Fibroblast of gingiva (primary cell): ENCODE results near the gene SCUBE1.
A peak's percentile ranks its signal among the peaks of the same experiment; 100 is the strongest.

Experiments
- DNase-seq: peaks from one replicate; pipeline ENCODE4 v3.0.0-alpha.2; 2011; ENCODE audit warnings: low read depth

The SCUBE1 gene

DNA sequence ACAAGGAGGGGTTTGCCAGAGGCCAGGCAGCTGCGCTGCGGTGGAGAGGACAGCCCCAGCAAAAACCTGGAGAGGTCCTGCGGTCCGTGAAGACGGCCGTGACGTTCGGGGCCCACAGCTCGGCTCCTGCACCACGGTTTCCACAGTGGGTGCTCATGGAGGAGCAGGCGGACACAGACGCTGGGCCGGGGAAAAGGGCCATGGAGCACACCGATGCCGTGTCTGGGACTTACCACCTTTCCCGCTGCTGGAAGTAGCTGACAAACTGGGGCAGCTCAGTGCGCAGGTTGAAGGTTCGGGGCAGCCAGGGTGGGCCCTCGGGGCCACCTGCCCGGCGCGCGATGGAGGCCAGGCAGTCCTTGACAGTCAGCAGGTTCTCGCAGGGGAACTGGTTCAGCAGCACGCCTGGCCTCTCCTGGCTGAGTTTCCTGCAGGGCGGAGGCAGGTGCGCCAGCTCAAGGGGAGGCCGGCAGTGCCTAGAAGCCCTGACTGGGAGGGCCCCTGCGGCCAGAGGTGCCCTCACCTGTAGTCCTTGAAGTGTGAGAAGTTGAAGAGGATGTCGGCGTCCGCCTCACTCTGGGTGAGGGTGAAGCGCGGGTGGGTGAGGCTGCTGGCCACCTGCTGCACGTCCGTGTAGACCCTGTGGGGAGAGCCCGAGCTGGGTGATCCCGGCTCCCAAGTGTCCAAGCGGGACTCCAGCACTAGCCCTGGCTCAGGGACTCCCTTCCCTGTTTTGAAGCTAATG is 169.0 kb downstream of the SCUBE1 start:
- no peak for DNase-seq

DNA sequence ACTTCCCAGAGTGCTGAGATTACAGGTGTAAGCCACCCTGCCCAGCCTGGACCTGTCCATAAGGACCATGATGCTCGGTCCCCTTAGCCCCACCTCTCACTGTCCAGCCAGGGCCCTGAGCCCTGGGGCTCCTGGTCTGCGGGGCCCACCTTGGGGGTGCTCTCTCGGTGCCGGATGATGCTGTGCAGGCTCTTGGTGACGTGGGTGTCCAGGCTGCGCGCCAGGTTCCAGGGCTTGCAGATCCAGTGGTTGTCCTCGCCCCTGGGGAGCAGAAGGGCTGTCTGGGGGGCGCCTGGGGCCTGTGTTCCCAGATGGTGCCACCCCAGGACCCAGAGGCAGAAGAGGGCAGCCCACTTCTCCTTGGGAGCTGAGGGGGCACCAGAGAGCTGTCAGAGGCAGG is 169.6 kb downstream of the SCUBE1 start:
- DNase-seq, result no peak

DNA sequence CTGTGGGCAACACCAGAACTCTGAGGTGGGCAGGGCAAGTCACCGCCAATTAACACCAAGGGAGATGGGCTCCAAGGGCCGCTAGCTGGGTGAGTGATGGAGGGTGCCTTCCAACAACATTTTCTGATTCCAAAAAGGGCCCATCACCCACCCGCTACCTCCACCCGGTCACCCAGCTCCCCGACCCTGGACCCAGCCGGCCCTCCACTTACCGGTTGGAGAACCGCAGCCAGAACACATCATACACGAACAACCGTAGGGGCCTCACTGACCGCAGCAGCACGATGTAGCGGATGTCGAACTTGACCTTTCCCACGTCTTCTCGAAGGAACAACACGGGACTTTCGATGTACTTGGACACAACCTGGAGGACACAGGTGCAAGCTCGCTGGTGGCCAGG is 171.0 kb downstream of the SCUBE1 start:
- DNase-seq, result no peak

DNA sequence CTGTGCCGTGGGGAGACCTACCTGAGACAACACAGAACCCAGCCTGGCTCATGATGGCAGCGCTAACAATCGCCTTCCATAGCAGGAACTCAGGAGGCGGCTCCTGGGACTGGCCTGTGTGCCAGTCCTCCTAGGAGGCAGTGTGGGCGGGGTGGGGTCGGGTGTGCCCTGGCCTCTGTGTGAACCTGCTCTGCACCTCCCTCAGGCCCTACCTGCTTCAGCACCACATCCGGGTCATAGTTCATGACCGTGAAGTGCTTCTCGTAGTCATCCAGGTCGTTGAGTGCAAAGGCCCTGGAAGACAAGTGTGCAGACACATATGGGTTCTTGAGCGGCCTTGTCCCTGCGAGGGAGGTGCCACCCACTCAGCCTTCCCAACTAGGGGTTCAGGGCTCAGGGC is 171.6 kb downstream of the SCUBE1 start:
- DNase-seq, result no peak

- DNase-seq, result no peak
These were observed 172.1 kb downstream of the SCUBE1 start for GRCh38 chr22:43171019-43171491.

- no peak for DNase-seq
These were observed 173.1 kb downstream of the SCUBE1 start for GRCh38 chr22:43170131-43170480.

GRCh38 chr22:43169310-43170130 is 173.7 kb downstream of the SCUBE1 start:
- no peak for DNase-seq

- peak; percentile 60 for DNase-seq
These were observed 174.5 kb downstream of the SCUBE1 start for GRCh38 chr22:43168471-43169309.

DNA sequence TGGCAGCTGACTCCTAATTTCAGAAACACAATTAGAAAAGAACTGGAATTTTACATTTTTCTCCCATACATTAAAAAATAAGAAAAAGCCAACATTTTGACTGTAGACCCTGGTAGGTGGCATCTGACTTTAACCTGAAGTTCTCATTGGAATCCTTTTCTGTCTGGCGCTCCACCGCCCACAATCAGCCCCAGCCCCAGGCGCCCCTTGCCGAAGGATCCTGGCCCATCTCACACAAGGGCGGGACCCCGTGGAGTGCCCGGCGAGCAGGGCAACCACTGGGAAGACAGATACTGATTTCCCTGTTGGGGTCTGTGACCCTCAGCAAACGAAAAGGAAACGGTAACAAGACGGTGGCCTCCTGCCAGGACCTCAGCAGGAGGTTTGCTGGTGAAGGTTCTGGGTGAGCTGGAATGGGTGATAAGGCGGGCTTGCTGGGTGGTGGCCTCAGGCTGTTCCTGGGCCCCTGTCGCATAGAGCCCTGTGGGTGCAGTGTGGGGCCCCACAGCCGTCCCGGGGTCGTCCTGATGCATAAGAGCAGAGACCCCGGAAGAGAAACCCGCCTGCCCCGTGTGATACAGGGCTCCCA is 176.1 kb downstream of the SCUBE1 start:
- DNase-seq, result no peak

- DNase-seq, result no peak
These were observed 176.8 kb downstream of the SCUBE1 start for GRCh38 chr22:43166132-43166930.

DNA sequence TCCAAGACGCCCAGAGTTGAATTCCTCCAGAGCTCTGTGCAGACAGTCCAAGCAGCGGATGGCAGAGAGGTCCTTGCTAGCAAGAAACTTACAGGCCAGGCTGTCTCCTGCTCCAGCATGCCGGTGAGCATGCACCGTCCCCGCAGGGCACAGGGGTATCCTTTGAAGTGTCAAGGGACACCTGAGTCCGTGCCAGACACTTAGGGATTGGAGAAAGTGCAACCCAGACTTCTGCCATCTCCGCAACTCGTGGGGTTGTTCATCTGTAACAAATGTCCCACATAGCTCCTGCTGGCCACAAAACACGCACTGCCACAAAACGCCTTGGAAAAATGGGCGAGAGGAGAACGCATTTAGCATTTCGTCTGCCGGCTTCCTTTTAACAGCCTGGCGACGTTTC is 178.5 kb downstream of the SCUBE1 start:
- DNase-seq, result no peak

DNA sequence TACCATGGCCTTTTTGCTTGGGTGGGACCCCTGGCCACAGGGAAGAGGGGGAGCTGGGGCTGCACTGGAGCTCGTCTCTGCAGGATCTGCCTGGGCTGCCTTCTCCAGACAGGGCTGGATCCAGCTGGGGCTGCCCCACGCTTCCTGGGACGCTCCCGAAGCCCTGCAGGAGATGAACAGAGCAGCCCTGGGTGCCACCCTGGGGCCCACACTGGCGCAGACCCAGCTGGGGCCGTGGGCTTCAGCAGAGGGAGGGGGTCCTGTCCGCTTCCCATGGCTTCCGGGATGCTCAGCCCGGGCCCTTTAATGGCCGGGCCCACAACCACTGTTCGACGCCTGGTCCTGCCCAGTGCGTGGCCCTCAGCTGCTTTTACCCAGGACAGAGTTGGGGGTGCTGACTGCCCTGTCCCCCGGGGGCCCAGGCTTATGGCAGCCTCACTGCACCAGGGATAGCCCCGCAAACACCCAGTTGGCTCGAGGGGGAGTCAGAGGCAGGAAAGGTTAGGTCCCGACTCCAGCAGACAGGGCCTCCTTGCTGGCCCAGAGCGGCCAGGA is 179.9 kb downstream of the SCUBE1 start:
- no peak for DNase-seq

- DNase-seq, result no peak
These were observed 180.6 kb downstream of the SCUBE1 start for GRCh38 chr22:43162412-43163150.

- no peak for DNase-seq
These were observed 182.6 kb downstream of the SCUBE1 start for GRCh38 chr22:43160497-43161126.

- no peak for DNase-seq
These were observed 183.5 kb downstream of the SCUBE1 start for GRCh38 chr22:43159484-43160178.

DNA sequence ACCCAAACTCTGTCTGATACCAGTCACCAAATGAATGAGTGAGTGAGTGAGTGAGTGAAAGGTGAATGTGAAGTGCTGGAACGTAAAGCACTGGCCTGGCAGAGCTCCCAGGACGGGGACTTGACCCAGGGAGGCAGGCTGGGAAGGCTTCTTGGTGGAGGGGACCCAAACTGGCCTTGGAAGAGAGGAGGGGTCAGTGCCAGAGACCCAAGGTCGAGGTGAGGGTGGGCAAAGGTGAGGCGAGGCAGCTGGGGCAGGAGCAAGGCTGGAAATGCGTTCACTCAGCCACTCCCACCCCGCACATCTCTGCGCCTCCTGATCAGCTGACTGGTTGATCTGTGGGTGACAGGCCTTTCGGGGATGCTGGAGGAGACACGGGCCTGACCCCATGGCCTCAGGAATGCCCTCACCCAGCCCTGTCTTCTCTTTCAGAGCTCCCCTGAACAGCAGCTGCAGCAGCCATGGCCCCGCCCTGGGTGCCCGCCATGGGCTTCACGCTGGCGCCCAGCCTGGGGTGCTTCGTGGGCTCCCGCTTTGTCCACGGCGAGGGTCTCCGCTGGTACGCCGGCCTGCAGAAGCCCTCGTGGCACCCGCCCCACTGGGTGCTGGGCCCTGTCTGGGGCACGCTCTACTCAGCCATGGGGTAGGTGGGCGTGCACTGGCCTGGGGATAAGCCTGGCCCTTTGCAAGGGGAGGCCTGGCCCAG is 184.2 kb downstream of the SCUBE1 start:
- no peak for DNase-seq

GRCh38 chr22:43157874-43158546 is 185.2 kb downstream of the SCUBE1 start:
- DNase-seq, result no peak

GRCh38 chr22:43156413-43156812 is 186.8 kb downstream of the SCUBE1 start:
- DNase-seq, result peak; percentile 36
